Measurements from ENCODE around the gene LNPEP. TPM values are rescaled to one million over a fixed set of nuclear protein-coding genes. Genes with fewer than 3 reads are reported as not detected.

The LNPEP gene
- total RNA-seq, 1 donor from 2014 or later, result 36.3 TPM

- no peaks in the 10 kb centered on the region for H3K9me3 Mint-ChIP-seq (ENCODE audit: unreplicated experiment)
- no peaks in the 10 kb centered on the region for H3K27me3 ChIP-seq (ENCODE audit: insufficient read depth, low read length)
- no peak overlapping the region for H3K4me3 Mint-ChIP-seq (ENCODE audit: unreplicated experiment)
- H3K9me3 ChIP-seq (ENCODE audit: insufficient read depth, low read depth, low read length), result no peaks in the 10 kb centered on the region
- H3K27ac Mint-ChIP-seq (ENCODE audit: unreplicated experiment), result no peak overlapping the region
- H3K4me1 Mint-ChIP-seq (ENCODE audit: low read depth, unreplicated experiment), result no peaks in the 10 kb centered on the region
- DNase-seq (ENCODE audit: low read depth) (no peak), FAIRE-seq (no peak)
- peaks cover 12% of the 10 kb centered on the region for H3K36me3 Mint-ChIP-seq (ENCODE audit: low read depth, unreplicated experiment)
- no peaks in the 10 kb centered on the region for H3K36me3 ChIP-seq (ENCODE audit: insufficient read depth, low read length)
- no peak overlapping the region for H3K4me3 ChIP-seq (ENCODE audit: insufficient read depth, low read depth, low read length)
- H3K4me2 ChIP-seq (ENCODE audit: low read length), result no peak overlapping the region
- no peak overlapping the region for H3K27ac ChIP-seq (ENCODE audit: low read depth, low read length)
- no peaks in the 10 kb centered on the region for H3K79me2 ChIP-seq (ENCODE audit: insufficient read depth, low read length)
- no peaks in the 10 kb centered on the region for H4K20me1 ChIP-seq (ENCODE audit: insufficient read depth, low read length)
- no peaks in the 10 kb centered on the region for H3K4me1 ChIP-seq (ENCODE audit: insufficient read depth, low read length)
- no peak for TF ChIP-seq CTCF (IDR thresholded peaks at IDR 0.05; ENCODE audit: insufficient read depth, low read depth, low read length)
- no peak for TF ChIP-seq EZH2 (IDR thresholded peaks at IDR 0.05; ENCODE audit: insufficient read depth, low read length)
- no peaks in the 10 kb centered on the region for H3K27me3 Mint-ChIP-seq (ENCODE audit: low read depth, unreplicated experiment)
- H2AFZ ChIP-seq (ENCODE audit: low read depth, low read length), result no peak overlapping the region
- H3K9ac ChIP-seq (ENCODE audit: low read length), result no peak overlapping the region
Observed at GRCh38 chr5:96994493-96994892, 58.6 kb downstream of the LNPEP start.

GRCh38 chr5:96995419-96995818, 59.5 kb downstream of the LNPEP start:
- no peaks in the 10 kb centered on the region for H3K27me3 Mint-ChIP-seq (ENCODE audit: low read depth, unreplicated experiment)
- TF ChIP-seq EZH2 (IDR thresholded peaks at IDR 0.05; ENCODE audit: insufficient read depth, low read length) (no peak), CTCF (IDR thresholded peaks at IDR 0.05; ENCODE audit: insufficient read depth, low read depth, low read length) (no peak)
- peaks cover 3% of the 10 kb centered on the region for H3K36me3 ChIP-seq (ENCODE audit: insufficient read depth, low read length)
- H2AFZ ChIP-seq (ENCODE audit: low read depth, low read length), result no peak overlapping the region
- no peak overlapping the region for H3K9ac ChIP-seq (ENCODE audit: low read length)
- no peaks in the 10 kb centered on the region for H3K9me3 ChIP-seq (ENCODE audit: insufficient read depth, low read depth, low read length)
- no peak overlapping the region for H3K4me3 Mint-ChIP-seq (ENCODE audit: unreplicated experiment)
- H4K20me1 ChIP-seq (ENCODE audit: insufficient read depth, low read length), result no peaks in the 10 kb centered on the region
- no peak for FAIRE-seq
- no peaks in the 10 kb centered on the region for H3K4me1 Mint-ChIP-seq (ENCODE audit: low read depth, unreplicated experiment)
- peaks cover 10% of the 10 kb centered on the region for H3K36me3 Mint-ChIP-seq (ENCODE audit: low read depth, unreplicated experiment)
- H3K4me3 ChIP-seq (ENCODE audit: insufficient read depth, low read depth, low read length), result no peak overlapping the region
- no peaks in the 10 kb centered on the region for H3K27me3 ChIP-seq (ENCODE audit: insufficient read depth, low read length)
- no peak overlapping the region for H3K4me2 ChIP-seq (ENCODE audit: low read length)
- no peak overlapping the region for H3K27ac Mint-ChIP-seq (ENCODE audit: unreplicated experiment)
- H3K79me2 ChIP-seq (ENCODE audit: insufficient read depth, low read length), result no peaks in the 10 kb centered on the region
- no peak overlapping the region for H3K27ac ChIP-seq (ENCODE audit: low read depth, low read length)
- H3K4me1 ChIP-seq (ENCODE audit: insufficient read depth, low read length), result no peaks in the 10 kb centered on the region
- no peaks in the 10 kb centered on the region for H3K9me3 Mint-ChIP-seq (ENCODE audit: unreplicated experiment)
- DNase-seq (ENCODE audit: low read depth), result no peak

GRCh38 chr5:96997265-96997859, 61.5 kb downstream of the LNPEP start:
- peak; percentile 38 for DNase-seq (ENCODE audit: low read depth)
- Mint-ChIP-seq H3K27ac (ENCODE audit: unreplicated experiment) (no peak overlapping the region), H3K27me3 (ENCODE audit: low read depth, unreplicated experiment) (no peaks in the 10 kb centered on the region), H3K4me3 (ENCODE audit: unreplicated experiment) (no peak overlapping the region), H3K36me3 (ENCODE audit: low read depth, unreplicated experiment) (peaks cover 7% of the 10 kb centered on the region), H3K4me1 (ENCODE audit: low read depth, unreplicated experiment) (no peaks in the 10 kb centered on the region), H3K9me3 (ENCODE audit: unreplicated experiment) (no peaks in the 10 kb centered on the region)
- Histone ChIP-seq H3K27me3 (ENCODE audit: insufficient read depth, low read length) (no peaks in the 10 kb centered on the region), H3K27ac (ENCODE audit: low read depth, low read length) (no peak overlapping the region), H2AFZ (ENCODE audit: low read depth, low read length) (no peak overlapping the region), H3K4me3 (ENCODE audit: insufficient read depth, low read depth, low read length) (no peak overlapping the region), H3K9me3 (ENCODE audit: insufficient read depth, low read depth, low read length) (no peaks in the 10 kb centered on the region), H3K4me1 (ENCODE audit: insufficient read depth, low read length) (no peaks in the 10 kb centered on the region), H3K9ac (ENCODE audit: low read length) (no peak overlapping the region), H3K79me2 (ENCODE audit: insufficient read depth, low read length) (no peaks in the 10 kb centered on the region), H4K20me1 (ENCODE audit: insufficient read depth, low read length) (no peaks in the 10 kb centered on the region), H3K36me3 (ENCODE audit: insufficient read depth, low read length) (peaks cover 3% of the 10 kb centered on the region), H3K4me2 (ENCODE audit: low read length) (no peak overlapping the region)
- no peak for FAIRE-seq
- TF ChIP-seq CTCF (IDR thresholded peaks at IDR 0.05; ENCODE audit: insufficient read depth, low read depth, low read length), result peak; percentile 48
- no peak for TF ChIP-seq EZH2 (IDR thresholded peaks at IDR 0.05; ENCODE audit: insufficient read depth, low read length)

Data from astrocyte (in vitro differentiated cells and primary cell).